Left hindlimb (tissue), 1 donor: ENCODE data around the gene ME3.
"Not testable (repeated sequence)": the region's sequence is repeated elsewhere in the genome, so short reads cannot be mapped to it uniquely, and the experiment has no call there.

Experiments used
- DNase-seq: peaks from one replicate; pipeline ENCODE4 v3.0.0-alpha.2; 2018

Gene ME3

GRCh38 chr11:86580535-86580934 is 91.9 kb downstream of the ME3 start:
- DNase-seq, result no peak

GRCh38 chr11:86579406-86579731 is 93.0 kb downstream of the ME3 start:
- DNase-seq, result no peak

- DNase-seq, result no peak
These were observed 93.5 kb downstream of the ME3 start for GRCh38 chr11:86578727-86579405.

- DNase-seq, result peak; percentile 71
These were observed 94.5 kb downstream of the ME3 start for GRCh38 chr11:86577644-86578636.

GRCh38 chr11:86576946-86577624 is 95.3 kb downstream of the ME3 start:
- no peak for DNase-seq

GRCh38 chr11:86575927-86576326 is 96.5 kb downstream of the ME3 start:
- no peak for DNase-seq

- no peak for DNase-seq
These were observed 97.1 kb downstream of the ME3 start for GRCh38 chr11:86575208-86575855.

- DNase-seq, result no peak
These were observed 97.8 kb downstream of the ME3 start for GRCh38 chr11:86574493-86575207.

- DNase-seq, result no peak
These were observed 101.0 kb downstream of the ME3 start for GRCh38 chr11:86571273-86571948.

GRCh38 chr11:86570451-86570850 is 102.0 kb downstream of the ME3 start:
- DNase-seq, result no peak

GRCh38 chr11:86570020-86570419 is 102.4 kb downstream of the ME3 start:
- DNase-seq, result no peak

GRCh38 chr11:86569109-86569508 is 103.3 kb downstream of the ME3 start:
- no peak for DNase-seq

- DNase-seq, result no peak
These were observed 106.6 kb downstream of the ME3 start for GRCh38 chr11:86565801-86566312.

GRCh38 chr11:86565388-86565787 is 107.0 kb downstream of the ME3 start:
- DNase-seq, result no peak

GRCh38 chr11:86562842-86563241 is 109.6 kb downstream of the ME3 start:
- not testable (repeated sequence) for DNase-seq

- no peak for DNase-seq
These were observed 113.0 kb downstream of the ME3 start for GRCh38 chr11:86559311-86559945.

GRCh38 chr11:86558841-86559240 is 113.6 kb downstream of the ME3 start:
- no peak for DNase-seq

GRCh38 chr11:86558207-86558606 is 114.2 kb downstream of the ME3 start:
- DNase-seq, result no peak

GRCh38 chr11:86555866-86556265 is 116.5 kb downstream of the ME3 start:
- no peak for DNase-seq

- DNase-seq, result no peak
These were observed 117.0 kb downstream of the ME3 start for GRCh38 chr11:86555401-86555800.

- DNase-seq, result no peak
These were observed 119.2 kb downstream of the ME3 start for GRCh38 chr11:86553265-86553664.
